Calu3 (cell line): ENCODE measurements around the gene DOCK3. TPM values are rescaled to one million over a fixed set of nuclear protein-coding genes. Genes with fewer than 3 reads are reported as not detected.
A peak's percentile ranks its signal among the peaks of the same experiment; 100 is the strongest.
"Not testable (repeated sequence)": the region's sequence is repeated elsewhere in the genome, so short reads cannot be mapped to it uniquely, and the experiment has no call there.

ENCODE experiments used
- BruUV-seq: library from RNA; stranded (reverse); fragments of 400-500 nt; replicated peaks from 2 replicates; lab custom pipeline; 2021; lab: Mats Ljungman, UMichigan
- CTCF ChIA-PET: fragments of 300-600 bp; sonication (Branson Sonifier 250); formaldehyde crosslinking; loops from one replicate; lab custom pipeline; 2022; ENCODE audit warnings: antibody characterized with exemption; lab: Charles Lee
- DNase-seq: peaks from one replicate; pipeline ENCODE4 v3.0.0; 2022
- H3K27ac Mint-ChIP-seq: one replicate; pipeline ENCODE4 v1.8.0; 2022; ENCODE audit warnings: mixed read lengths; ENCODE audit not compliant: unreplicated experiment
- H3K27me3 Mint-ChIP-seq: one replicate; pipeline ENCODE4 v1.8.0; 2022; ENCODE audit warnings: mixed read lengths; ENCODE audit not compliant: unreplicated experiment
- H3K36me3 Mint-ChIP-seq: one replicate; pipeline ENCODE4 v1.8.0; 2022; ENCODE audit warnings: mild to moderate bottlenecking, moderate library complexity, mixed read lengths; ENCODE audit not compliant: insufficient read depth, unreplicated experiment
- H3K4me1 Mint-ChIP-seq: one replicate; pipeline ENCODE4 v1.8.0; 2022; ENCODE audit warnings: mild to moderate bottlenecking, low read depth, mixed read lengths; ENCODE audit not compliant: unreplicated experiment
- H3K4me3 Mint-ChIP-seq: one replicate; pipeline ENCODE4 v1.8.0; 2022; ENCODE audit warnings: mild to moderate bottlenecking, low read depth, moderate library complexity, mixed read lengths; ENCODE audit not compliant: unreplicated experiment
- H3K9me3 Mint-ChIP-seq: one replicate; pipeline ENCODE4 v1.8.0; 2022; ENCODE audit warnings: low read depth, mixed read lengths; ENCODE audit not compliant: unreplicated experiment
- intact Hi-C: fragments of 100-400 bp; cut with micrococcal nuclease; formaldehyde crosslinking; loops from one replicate; pipeline ENCODE4 v1.10.0; 2022; ENCODE audit not compliant: unreplicated experiment
- total RNA-seq: library from RNA; stranded (reverse); gene quantifications from 2 replicates; pipeline ENCODE4 v1.2.3, GENCODE V29; 2022
- TF ChIP-seq, protein P1 (sequence below): fragments of 200-600 bp; IDR thresholded peaks from one replicate; pipeline ENCODE4 v1.8.0; 2022; ENCODE audit warnings: antibody characterized with exemption; ENCODE audit not compliant: unreplicated experiment

Gene DOCK3
- total RNA-seq, 1 experiment from 2014 or later = 0.19 TPM

DNA sequence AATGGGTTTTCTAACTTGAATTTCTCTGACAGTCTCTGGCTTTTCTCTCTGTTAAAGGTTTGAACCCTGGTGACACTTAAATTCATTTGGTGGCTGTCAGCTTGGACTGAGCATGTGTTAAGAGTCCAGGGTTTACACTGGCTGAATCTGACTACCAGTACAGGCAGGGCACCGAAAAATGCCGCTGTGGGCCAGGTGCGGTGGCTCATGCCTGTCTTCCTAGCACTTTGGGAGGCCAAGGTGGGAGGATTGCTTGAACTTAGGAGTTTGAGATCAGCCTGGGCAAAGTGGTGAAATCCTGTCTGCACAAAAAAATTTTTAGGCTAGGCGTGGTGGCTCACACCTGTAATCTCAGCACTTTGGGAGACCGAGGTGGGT is 712.1 kb downstream of the DOCK3 start:
- CTCF ChIA-PET = no interaction called here

DNA sequence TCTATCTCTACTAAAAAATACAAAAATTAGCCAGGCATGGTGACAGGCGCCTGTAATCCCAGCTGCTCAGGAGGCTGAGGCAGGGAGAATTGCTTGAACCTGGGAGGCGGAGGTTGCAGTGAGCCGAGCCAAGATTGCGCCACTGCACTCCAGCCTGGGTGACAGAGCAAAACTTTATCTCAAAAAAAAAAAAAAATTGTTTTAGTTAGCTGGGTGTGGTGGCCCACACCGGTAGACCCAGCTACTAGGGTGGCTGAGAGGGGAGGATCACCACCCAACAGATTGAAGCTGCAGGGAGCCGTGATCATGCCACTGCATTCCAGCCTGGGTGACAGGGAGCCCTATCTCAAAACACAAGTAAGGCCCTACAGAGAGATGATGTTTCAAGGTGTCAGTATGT is 712.6 kb downstream of the DOCK3 start:
- intact Hi-C loops = loop anchor here (5.0 kb wide), 1 partner anchor 770 kb away; the partner anchor contains the start of gene MAPKAPK3
- DNase-seq, H3K27me3 Mint-ChIP-seq, CTCF ChIA-PET, BruUV-seq, H3K9me3 Mint-ChIP-seq: not testable (repeated sequence)
- peak overlapping the region; percentile 93 for H3K4me3 Mint-ChIP-seq
- peaks cover 32% of the 10 kb centered on the region for H3K4me1 Mint-ChIP-seq
- peaks cover 82% of the 10 kb centered on the region for H3K36me3 Mint-ChIP-seq
- H3K27ac Mint-ChIP-seq = peak overlapping the region; percentile 77

More for the DNA sequence above, 712.1 kb downstream of the DOCK3 start:
- peaks cover 32% of the 10 kb centered on the region for H3K4me1 Mint-ChIP-seq
- no TSS peak for BruUV-seq
- H3K27me3 Mint-ChIP-seq = no peaks in the 10 kb centered on the region
- H3K4me3 Mint-ChIP-seq = peak overlapping the region; percentile 93
- H3K27ac Mint-ChIP-seq = peak overlapping the region; percentile 99
- intact Hi-C loops = loop anchor here (5.0 kb wide), 1 partner anchor 770 kb away; the partner anchor contains the start of gene MAPKAPK3
- no peak for DNase-seq
- peaks cover 78% of the 10 kb centered on the region for H3K36me3 Mint-ChIP-seq
- TF ChIP-seq, protein P1, sequence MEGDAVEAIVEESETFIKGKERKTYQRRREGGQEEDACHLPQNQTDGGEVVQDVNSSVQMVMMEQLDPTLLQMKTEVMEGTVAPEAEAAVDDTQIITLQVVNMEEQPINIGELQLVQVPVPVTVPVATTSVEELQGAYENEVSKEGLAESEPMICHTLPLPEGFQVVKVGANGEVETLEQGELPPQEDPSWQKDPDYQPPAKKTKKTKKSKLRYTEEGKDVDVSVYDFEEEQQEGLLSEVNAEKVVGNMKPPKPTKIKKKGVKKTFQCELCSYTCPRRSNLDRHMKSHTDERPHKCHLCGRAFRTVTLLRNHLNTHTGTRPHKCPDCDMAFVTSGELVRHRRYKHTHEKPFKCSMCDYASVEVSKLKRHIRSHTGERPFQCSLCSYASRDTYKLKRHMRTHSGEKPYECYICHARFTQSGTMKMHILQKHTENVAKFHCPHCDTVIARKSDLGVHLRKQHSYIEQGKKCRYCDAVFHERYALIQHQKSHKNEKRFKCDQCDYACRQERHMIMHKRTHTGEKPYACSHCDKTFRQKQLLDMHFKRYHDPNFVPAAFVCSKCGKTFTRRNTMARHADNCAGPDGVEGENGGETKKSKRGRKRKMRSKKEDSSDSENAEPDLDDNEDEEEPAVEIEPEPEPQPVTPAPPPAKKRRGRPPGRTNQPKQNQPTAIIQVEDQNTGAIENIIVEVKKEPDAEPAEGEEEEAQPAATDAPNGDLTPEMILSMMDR = no peak
- no peaks in the 10 kb centered on the region for H3K9me3 Mint-ChIP-seq

DNA sequence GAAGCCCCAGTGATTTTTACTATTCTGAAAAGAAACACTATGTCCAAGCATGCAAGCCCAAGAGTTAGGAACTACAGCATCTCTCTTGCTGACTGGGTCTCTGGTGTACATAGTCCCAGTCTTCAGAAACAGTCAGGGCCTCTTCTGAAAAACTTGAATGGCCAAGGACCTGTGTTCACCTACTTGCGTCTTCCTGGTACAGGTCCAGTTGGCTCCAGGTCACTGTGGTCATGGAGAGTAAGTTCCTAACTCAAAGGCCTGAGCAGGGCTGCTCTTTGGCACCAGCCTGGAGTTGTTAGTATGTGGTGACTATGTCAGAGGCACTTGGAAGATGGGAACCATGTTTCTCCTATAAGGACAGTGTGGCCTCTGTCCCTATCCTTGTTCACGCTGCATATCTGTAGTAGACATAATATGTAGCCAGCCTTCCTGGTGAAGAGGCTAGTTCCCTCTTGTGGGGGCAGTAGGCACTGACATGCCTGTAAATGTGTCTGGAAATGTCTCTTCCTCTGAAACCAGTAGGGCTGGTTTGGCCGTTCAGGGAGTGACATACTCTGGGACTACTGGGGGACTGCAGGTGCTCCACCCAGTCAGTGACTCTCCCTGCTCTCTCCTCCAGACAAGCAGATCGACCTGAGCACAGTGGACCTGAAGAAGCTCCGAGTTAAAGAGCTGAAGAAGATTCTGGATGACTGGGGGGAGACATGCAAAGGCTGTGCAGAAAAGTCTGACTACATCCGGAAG is 713.7 kb downstream of the DOCK3 start:
- peaks cover 94% of the 10 kb centered on the region for H3K36me3 Mint-ChIP-seq
- BruUV-seq = no TSS peak
- CTCF ChIA-PET = interaction anchor here (0.5 to 1.7 kb wide), 6 partner anchors 8 to 1044 kb away, joined by 3 to 9 read pairs (median 4); no protein-coding TSS in a partner anchor
- H3K9me3 Mint-ChIP-seq = no peaks in the 10 kb centered on the region
- peak; percentile 85 for DNase-seq
- peak overlapping the region; percentile 77 for H3K27ac Mint-ChIP-seq
- H3K4me1 Mint-ChIP-seq = peaks cover 39% of the 10 kb centered on the region
- H3K4me3 Mint-ChIP-seq = peak overlapping the region; percentile 93
- no peaks in the 10 kb centered on the region for H3K27me3 Mint-ChIP-seq
- intact Hi-C loops = loop anchor here (5.0 kb wide), 1 partner anchor 771 kb away; the partner anchor contains the start of gene MAPKAPK3
- TF ChIP-seq, protein P1 = peak; percentile 33

DNA sequence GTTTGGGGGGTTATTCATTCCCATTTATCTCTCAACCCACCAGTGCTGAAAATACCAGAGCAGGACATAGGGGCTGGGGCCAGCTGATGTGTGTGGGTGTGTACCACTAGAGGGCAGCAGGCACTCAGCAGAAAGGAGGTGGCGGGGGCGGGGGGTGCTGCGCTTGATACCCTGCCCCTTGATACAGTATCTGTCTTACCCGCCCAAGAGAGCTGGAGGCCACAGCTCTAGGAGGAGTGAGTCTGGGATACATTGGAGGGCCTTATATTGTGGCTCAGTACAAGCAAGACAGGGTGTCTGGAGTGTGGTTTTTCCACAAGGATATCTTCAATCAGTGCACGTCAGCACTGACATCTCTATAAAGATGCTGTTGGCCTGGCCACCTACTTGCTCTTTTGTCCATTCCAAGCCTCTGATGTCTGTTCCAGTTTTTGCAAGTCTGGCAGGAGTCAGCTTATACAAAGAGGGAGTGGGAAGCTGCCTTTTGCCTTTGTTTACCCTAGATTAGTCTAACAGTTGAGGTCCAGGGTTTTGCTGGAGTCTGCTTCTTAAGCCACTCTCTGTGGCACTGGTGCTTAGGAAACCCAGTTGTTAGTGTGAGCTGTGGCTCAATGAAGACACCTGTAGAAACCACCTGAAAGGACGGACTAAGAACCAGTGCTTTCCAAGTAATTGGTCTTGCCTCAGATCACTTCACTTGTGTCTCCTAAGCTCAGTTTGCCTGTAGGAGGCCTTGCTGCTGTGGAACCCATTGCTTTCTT is 714.9 kb downstream of the DOCK3 start:
- H3K27ac Mint-ChIP-seq = peak overlapping the region; percentile 77
- CTCF ChIA-PET = interaction anchor here (0.6 to 1.7 kb wide), 8 partner anchors 9 to 848 kb away, joined by 3 to 5 read pairs (median 4); no protein-coding TSS in a partner anchor
- intact Hi-C loops = loop anchor here (5.0 kb wide), 1 partner anchor 772 kb away; the partner anchor contains the start of gene MAPKAPK3
- TF ChIP-seq, protein P1 = peak; percentile 65
- H3K36me3 Mint-ChIP-seq = peaks cover 97% of the 10 kb centered on the region
- DNase-seq = peak; percentile 59
- peaks cover 39% of the 10 kb centered on the region for H3K4me1 Mint-ChIP-seq
- BruUV-seq = no TSS peak
- H3K4me3 Mint-ChIP-seq = peak overlapping the region; percentile 93
- no peaks in the 10 kb centered on the region for H3K27me3 Mint-ChIP-seq
- H3K9me3 Mint-ChIP-seq = no peaks in the 10 kb centered on the region
